ENCODE measurements around the gene LIPC. TPM values are rescaled to one million over a fixed set of nuclear protein-coding genes. Genes with fewer than 3 reads are reported as not detected.
A peak's percentile ranks its signal among the peaks of the same experiment; 100 is the strongest.

Gene LIPC
- total RNA-seq, 3 donors from 2014 or later: 2.3 to 9.3 (median 3.4) TPM

DNA sequence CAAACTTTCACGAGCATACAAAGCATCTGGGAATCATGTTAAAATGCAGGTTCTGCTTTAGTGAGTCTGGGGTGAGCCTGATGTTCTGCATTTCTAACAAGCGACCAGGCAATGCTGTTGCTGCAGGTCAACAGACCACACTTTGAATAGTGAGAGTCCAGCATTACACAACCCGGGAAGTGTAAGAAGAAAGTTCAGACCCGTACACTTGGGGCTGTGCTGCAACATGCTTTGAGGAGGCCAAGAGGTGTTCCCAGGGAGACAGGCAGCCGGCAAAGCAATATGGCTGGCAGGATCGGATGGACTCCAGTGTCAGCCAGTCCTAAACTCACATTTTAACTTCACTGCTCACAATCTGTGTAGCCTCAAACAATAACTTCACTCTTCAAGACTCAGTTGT, 134.2 kb downstream of the LIPC start:
- Histone ChIP-seq H3K36me3 (ENCODE audit: low read depth) (no peaks in the 10 kb centered on the region), H3K9me3 (no peaks in the 10 kb centered on the region), H3K4me3 (no peak overlapping the region), H3K4me1 (ENCODE audit: low read depth) (peaks cover under 1% of the 10 kb centered on the region)
- DNase-seq (no peak), ATAC-seq (no peak)
- no peak for TF ChIP-seq CTCF (IDR thresholded peaks at IDR 0.05)
- intact Hi-C loops (cut with DNase I, micrococcal nuclease): no loop called here

DNA sequence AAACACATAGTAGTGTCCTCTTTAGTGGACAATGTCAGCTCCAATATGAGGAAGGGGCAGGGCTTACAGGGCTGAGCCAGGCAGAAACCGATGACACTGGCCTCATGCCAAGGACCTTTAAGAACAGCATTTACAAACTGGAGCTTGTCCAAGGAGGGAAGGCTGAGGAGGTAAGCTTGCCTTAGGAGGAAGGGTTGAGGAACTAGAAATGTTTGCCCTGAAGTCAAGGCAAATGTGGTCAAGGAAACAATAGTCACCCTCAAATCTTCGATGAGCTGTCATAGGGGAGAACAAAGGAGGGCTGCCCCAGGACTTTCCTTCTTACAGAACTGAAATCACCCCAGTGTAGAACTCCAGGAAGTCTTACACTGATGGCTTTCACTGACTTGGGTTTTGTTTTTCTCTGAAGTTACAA, 136.4 kb downstream of the LIPC start:
- TF ChIP-seq CTCF (IDR thresholded peaks at IDR 0.05): no peak
- H3K4me1 ChIP-seq (ENCODE audit: low read depth): peaks cover 5% of the 10 kb centered on the region
- DNase-seq (peak in 1 of 3 donors; percentile 80), ATAC-seq (peak; percentile 79)
- H3K4me3 ChIP-seq: no peak overlapping the region
- no peaks in the 10 kb centered on the region for H3K36me3 ChIP-seq (ENCODE audit: low read depth)
- no peaks in the 10 kb centered on the region for H3K9me3 ChIP-seq
- intact Hi-C loops (cut with DNase I, micrococcal nuclease): no loop called here

DNA sequence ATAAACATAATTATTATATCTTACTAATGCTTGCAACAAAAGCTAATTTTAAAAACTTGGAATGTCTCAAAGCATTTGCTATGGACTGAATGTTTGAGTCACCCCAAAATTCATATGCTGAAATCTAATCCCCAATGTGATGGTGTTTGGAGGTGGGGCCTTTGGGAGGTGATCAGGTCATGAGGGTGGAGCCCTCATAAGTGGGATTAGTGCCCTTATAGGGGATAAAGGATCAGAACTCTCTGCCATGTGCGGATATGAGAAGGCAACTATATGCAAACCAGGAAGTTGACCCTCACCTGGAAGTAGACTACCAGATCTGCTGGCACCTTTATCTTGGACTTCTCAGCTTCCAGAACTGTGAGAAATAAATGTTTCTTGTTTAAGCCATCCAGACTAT, 137.7 kb downstream of the LIPC start:
- Histone ChIP-seq H3K9me3 (no peaks in the 10 kb centered on the region), H3K36me3 (ENCODE audit: low read depth) (no peaks in the 10 kb centered on the region), H3K4me3 (no peak overlapping the region), H3K4me1 (ENCODE audit: low read depth) (peaks cover 15% of the 10 kb centered on the region)
- intact Hi-C loops (cut with DNase I, micrococcal nuclease): no loop called here
- TF ChIP-seq CTCF (IDR thresholded peaks at IDR 0.05): no peak
- DNase-seq: no peak
- no peak for ATAC-seq

DNA sequence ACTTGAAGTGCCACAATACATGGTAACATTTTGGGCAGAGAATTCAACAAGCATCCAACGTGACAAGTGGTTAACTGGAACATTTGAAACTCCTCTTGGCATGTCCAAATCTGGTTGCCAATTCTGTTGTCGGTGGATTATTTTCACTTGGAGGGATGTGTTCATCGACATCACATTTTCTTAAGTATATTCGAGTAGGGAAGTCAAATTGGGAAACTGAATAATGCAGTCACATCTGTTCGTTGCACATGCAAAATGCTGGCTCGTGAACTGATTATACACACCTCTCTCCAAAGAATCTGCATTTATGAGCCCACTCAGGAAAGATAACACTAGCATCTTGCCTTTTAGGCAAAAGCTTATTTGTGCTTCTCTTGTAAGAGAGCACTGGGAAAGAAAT, 139.7 kb downstream of the LIPC start:
- no peak overlapping the region for H3K4me3 ChIP-seq
- H3K36me3 ChIP-seq (ENCODE audit: low read depth): no peaks in the 10 kb centered on the region
- no peak for ATAC-seq
- TF ChIP-seq CTCF (IDR thresholded peaks at IDR 0.05): no peak
- peaks cover 20% of the 10 kb centered on the region for H3K4me1 ChIP-seq (ENCODE audit: low read depth)
- DNase-seq: no peak
- H3K9me3 ChIP-seq: no peaks in the 10 kb centered on the region
- intact Hi-C loops (cut with DNase I, micrococcal nuclease): no loop called here

GRCh38 chr15:58572521-58572920, 140.7 kb downstream of the LIPC start:
- no peak for DNase-seq
- H3K4me1 ChIP-seq (ENCODE audit: low read depth): peaks cover 20% of the 10 kb centered on the region

More at GRCh38 chr15:58572521-58572920, 140.7 kb downstream of the LIPC start:
- no peaks in the 10 kb centered on the region for H3K9me3 ChIP-seq
- TF ChIP-seq CTCF (IDR thresholded peaks at IDR 0.05): no peak
- no peaks in the 10 kb centered on the region for H3K36me3 ChIP-seq (ENCODE audit: low read depth)
- H3K4me3 ChIP-seq: no peak overlapping the region
- intact Hi-C loops (cut with DNase I, micrococcal nuclease): no loop called here
- ATAC-seq: no peak
